Measurements from ENCODE around the gene TENM4. TPM values are rescaled to one million over a fixed set of nuclear protein-coding genes. Genes with fewer than 3 reads are reported as not detected.
A peak's percentile ranks its signal among the peaks of the same experiment; 100 is the strongest.

TENM4 gene
- polyA plus RNA-seq, 2 of the 4 experiments (the other 2 are of a cell fraction): 0.06 to 0.31 TPM

DNA sequence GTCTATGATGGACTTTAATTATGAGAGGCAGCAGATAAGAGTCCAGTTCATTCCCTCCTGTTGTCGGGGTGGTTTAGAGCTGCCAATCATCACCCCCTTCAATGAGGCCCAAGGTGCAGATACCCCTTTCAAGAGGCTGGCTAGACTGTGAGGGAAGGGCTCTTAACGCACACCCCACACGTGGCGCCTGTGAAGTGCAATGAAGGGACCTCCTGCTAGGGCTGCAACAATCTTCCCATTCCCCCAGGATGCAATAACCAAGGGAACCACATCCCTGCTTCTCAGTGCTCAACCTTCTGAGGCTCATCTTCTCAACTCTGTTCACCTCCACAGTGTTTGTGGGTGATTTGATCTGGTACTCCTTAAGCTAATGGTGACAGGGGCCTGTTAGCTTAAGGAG is 19.0 kb downstream of the TENM4 start:
- no peak overlapping the region for H3K4me2 ChIP-seq
- H3K4me3 ChIP-seq: no peak overlapping the region
- no peak for TF ChIP-seq SREBF2 (IDR thresholded peaks at IDR 0.05)
- TF ChIP-seq, protein P1, sequence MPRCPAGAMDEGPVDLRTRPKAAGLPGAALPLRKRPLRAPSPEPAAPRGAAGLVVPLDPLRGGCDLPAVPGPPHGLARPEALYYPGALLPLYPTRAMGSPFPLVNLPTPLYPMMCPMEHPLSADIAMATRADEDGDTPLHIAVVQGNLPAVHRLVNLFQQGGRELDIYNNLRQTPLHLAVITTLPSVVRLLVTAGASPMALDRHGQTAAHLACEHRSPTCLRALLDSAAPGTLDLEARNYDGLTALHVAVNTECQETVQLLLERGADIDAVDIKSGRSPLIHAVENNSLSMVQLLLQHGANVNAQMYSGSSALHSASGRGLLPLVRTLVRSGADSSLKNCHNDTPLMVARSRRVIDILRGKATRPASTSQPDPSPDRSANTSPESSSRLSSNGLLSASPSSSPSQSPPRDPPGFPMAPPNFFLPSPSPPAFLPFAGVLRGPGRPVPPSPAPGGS (IDR thresholded peaks at IDR 0.05): no peak
- no peak for TF ChIP-seq NPAS2 (CRISPR knock-in tag; IDR thresholded peaks at IDR 0.05; ENCODE audit: borderline replicate concordance)
- TF ChIP-seq NR3C1 (IDR thresholded peaks at IDR 0.05): no peak
- POLR2A ChIA-PET: no interaction called here
- FAIRE-seq (no peak), DNase-seq (ENCODE audit: low read depth in 1 of 2, low spot score in 1 of 2) (no peak), ATAC-seq (no peak)
- peaks cover 10% of the 10 kb centered on the region; the same call in 1 of the 3 replicates for H3K4me1 ChIP-seq
- no peaks in the 10 kb centered on the region; the same call in 2 of the 3 replicates for H3K9me3 ChIP-seq
- H3K27ac ChIP-seq: no peak overlapping the region
- CTCF ChIA-PET: interaction anchor here (2.5 kb wide), 1 partner anchor 18 kb away, joined by 7 read pairs; no protein-coding TSS in a partner anchor
- WGBS (ENCODE audit: missing lambda C conversion rate): 74% methylated on average over 4 of the region's 4 CpGs

DNA sequence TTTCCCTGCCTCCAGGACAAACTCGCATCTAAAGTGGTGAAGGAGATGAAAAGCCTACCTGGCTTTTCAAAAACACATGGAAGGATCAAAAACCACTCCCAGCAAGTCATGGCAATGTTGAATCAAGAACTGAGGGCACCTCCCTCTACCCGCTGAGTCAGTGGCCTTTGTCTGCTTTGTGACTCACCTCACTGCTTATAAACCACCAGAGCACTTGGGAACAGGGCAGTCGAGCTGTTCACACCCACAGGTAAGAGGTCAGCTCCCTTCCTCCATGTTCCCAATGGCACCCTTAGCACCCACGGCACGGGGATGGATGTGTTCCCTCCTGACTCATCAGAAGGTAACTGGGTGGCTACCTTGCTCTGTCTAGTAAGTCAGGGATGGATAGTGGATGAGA is 21.7 kb downstream of the TENM4 start:
- CTCF ChIA-PET: interaction anchor here (0.9 to 2.0 kb wide), 2 partner anchors 10 to 127 kb away, joined by 3 to 4 read pairs; no protein-coding TSS in a partner anchor
- no peak for TF ChIP-seq FOSL2 (IDR thresholded peaks at IDR 0.05)
- peak; percentile 45; the same call in 1 of the 2 replicates for TF ChIP-seq FOSL2 (CRISPR knock-in tag; IDR thresholded peaks at IDR 0.05)
- TF ChIP-seq MAFK (IDR thresholded peaks at IDR 0.05; ENCODE audit: partially characterized antibody): no peak
- FAIRE-seq (no peak), ATAC-seq (peak; percentile 82 to 91), DNase-seq (ENCODE audit: low read depth in 1 of 2, low spot score in 1 of 2) (peak; percentile 59 to 66)
- POLR2A ChIA-PET: interaction anchor here (0.5 kb wide), 1 partner anchor 10 kb away, joined by 3 read pairs; no protein-coding TSS in a partner anchor
- H3K4me3 ChIP-seq: no peak overlapping the region
- H3K27ac ChIP-seq: no peak overlapping the region
- H3K9me3 ChIP-seq: peaks cover 5% of the 10 kb centered on the region; the same call in 2 of the 3 replicates
- WGBS (ENCODE audit: missing lambda C conversion rate): 6% methylated on average over 5 of the region's 5 CpGs
- H3K4me2 ChIP-seq: peak overlapping the region; percentile 29
- H3K4me1 ChIP-seq: peaks cover 10% of the 10 kb centered on the region; the same call in 1 of the 3 replicates

DNA sequence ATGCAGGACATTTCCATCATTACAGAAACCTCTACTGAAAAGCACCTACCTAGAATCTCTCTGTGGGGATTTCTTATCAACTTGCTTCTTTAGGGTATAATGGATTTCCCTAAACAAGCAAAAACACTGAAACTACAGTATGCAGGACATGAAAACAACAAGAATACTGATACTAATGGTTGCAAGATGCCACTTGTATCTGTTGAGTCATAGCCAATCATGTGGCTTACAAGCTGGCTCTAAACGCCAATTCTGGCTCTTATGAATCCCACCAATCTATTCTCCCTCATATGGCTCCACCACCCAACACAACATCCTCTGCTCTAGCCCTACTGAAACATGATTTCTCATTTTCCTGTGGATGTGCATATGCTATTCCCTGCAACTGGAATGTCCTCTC is 22.6 kb downstream of the TENM4 start:
- ATAC-seq: no peak
- no peak overlapping the region for H3K27ac ChIP-seq
- ChIA-PET POLR2A (no interaction called here), CTCF (no interaction called here)
- no peak for FAIRE-seq
- TF ChIP-seq, protein P1 (IDR thresholded peaks at IDR 0.05): no peak
- TF ChIP-seq, protein P2, sequence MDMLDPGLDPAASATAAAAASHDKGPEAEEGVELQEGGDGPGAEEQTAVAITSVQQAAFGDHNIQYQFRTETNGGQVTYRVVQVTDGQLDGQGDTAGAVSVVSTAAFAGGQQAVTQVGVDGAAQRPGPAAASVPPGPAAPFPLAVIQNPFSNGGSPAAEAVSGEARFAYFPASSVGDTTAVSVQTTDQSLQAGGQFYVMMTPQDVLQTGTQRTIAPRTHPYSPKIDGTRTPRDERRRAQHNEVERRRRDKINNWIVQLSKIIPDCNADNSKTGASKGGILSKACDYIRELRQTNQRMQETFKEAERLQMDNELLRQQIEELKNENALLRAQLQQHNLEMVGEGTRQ (IDR thresholded peaks at IDR 0.05): no peak
- H3K4me3 ChIP-seq: no peak overlapping the region
- 30% methylated on average over 1 of the region's 1 CpG for WGBS (ENCODE audit: missing lambda C conversion rate)
- peaks cover 5% of the 10 kb centered on the region; the same call in 2 of the 3 replicates for H3K9me3 ChIP-seq
- no peak for DNase-seq (ENCODE audit: low read depth in 1 of 2, low spot score in 1 of 2)
- H3K4me2 ChIP-seq: no peak overlapping the region
- peaks cover 10% of the 10 kb centered on the region; the same call in 1 of the 3 replicates for H3K4me1 ChIP-seq

DNA sequence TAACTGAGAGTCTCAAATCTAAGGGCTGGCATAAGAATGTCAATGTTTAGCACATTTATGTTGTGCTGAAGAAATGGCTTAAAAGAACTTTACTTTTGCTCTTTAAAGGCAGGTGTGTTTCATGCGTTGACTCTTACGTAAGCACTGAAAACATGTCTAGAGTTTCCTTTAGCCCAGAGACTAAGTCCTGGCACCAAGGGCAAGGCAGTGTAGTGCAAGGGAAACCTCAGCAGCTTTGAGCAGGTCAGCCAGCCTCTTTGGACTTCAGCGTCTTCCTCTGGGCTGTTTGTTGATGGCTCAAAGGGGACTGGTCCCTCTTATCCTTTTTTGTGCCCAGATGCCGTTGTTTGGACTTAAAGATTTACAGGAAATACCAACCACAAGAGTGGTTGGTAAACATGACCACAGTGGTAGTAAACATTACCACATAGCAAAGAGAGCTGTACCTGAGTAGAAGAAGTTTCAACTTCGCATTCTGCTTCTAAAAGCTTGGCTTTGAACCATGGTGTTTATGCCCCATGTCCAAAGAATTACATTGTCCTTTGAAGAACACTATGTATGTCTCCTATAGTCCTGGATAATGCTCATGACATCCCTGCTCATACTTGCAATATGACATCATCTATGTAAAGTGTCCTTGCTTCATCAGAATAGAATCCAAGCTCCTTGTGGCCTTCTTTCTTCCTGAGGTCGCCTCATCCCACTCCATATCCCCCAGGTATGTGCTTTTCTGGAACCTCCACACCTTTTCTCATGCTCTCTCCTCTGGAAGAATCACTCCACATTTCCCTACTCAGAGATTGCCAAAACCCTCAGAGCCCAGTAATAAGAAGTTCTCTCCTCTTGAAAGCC is 23.5 kb downstream of the TENM4 start:
- no peak overlapping the region for H3K4me2 ChIP-seq
- H3K4me3 ChIP-seq: no peak overlapping the region
- TF ChIP-seq, protein P3, sequence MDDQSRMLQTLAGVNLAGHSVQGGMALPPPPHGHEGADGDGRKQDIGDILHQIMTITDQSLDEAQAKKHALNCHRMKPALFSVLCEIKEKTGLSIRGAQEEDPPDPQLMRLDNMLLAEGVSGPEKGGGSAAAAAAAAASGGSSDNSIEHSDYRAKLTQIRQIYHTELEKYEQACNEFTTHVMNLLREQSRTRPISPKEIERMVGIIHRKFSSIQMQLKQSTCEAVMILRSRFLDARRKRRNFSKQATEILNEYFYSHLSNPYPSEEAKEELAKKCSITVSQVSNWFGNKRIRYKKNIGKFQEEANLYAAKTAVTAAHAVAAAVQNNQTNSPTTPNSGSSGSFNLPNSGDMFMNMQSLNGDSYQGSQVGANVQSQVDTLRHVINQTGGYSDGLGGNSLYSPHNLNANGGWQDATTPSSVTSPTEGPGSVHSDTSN (IDR thresholded peaks at IDR 0.05): no peak
- TF ChIP-seq RFX5 (IDR thresholded peaks at IDR 0.05) (no peak), PHF8 (IDR thresholded peaks at IDR 0.05; ENCODE audit: borderline replicate concordance, low read depth) (no peak)
- TF ChIP-seq, protein P1 (IDR thresholded peaks at IDR 0.05): no peak
- H3K27ac ChIP-seq: no peak overlapping the region
- POLR2A ChIA-PET: no interaction called here
- no peak for DNase-seq (ENCODE audit: low read depth in 1 of 2, low spot score in 1 of 2)
- no peak for FAIRE-seq
- CTCF ChIA-PET: no interaction called here
- 52% methylated on average over 6 of the region's 6 CpGs for WGBS (ENCODE audit: missing lambda C conversion rate)
- no peak for ATAC-seq
- peaks cover 10% of the 10 kb centered on the region; the same call in 1 of the 3 replicates for H3K4me1 ChIP-seq
- peaks cover 5% of the 10 kb centered on the region; the same call in 2 of the 3 replicates for H3K9me3 ChIP-seq
